Naive B cell (primary cell): Measurements from ENCODE around the gene SMIM13. TPM values are rescaled to one million over a fixed set of nuclear protein-coding genes. Genes with fewer than 3 reads are reported as not detected.
"Not testable (repeated sequence)": the region's sequence is repeated elsewhere in the genome, so short reads cannot be mapped to it uniquely, and the experiment has no call there.

Experiments
- ATAC-seq, 2 donors: fragments of 150-1000 bp; cut with Tn5 transposase; 2 replicates each; pipeline ENCODE4 v1.10.0; 2021; ENCODE audit warnings: low read depth in 2 of 2, mild to moderate bottlenecking in 2 of 2, moderate library complexity in 2 of 2
- DNase-seq: peaks from one replicate; pipeline ENCODE4 v3.0.0; 2022
- H3K27ac Mint-ChIP-seq, 6 donors: one replicate each; pipeline ENCODE4 v1.8.0; 2020 to 2022; ENCODE audit warnings: mild to moderate bottlenecking in 6 of 6, mixed read lengths in 6 of 6, moderate library complexity in 5 of 6, inconsistent platforms in 2 of 6
- H3K27me3 Mint-ChIP-seq, 3 donors: one replicate each; pipeline ENCODE4 v1.8.0; 2021 to 2022; ENCODE audit warnings: mixed read lengths in 3 of 3, mild to moderate bottlenecking in 1 of 3
- H3K36me3 Mint-ChIP-seq, 2 donors: one replicate each; pipeline ENCODE4 v1.8.0; 2020 to 2022; ENCODE audit warnings: mixed read lengths in 2 of 2, inconsistent platforms in 1 of 2, mild to moderate bottlenecking in 1 of 2
- H3K4me1 Mint-ChIP-seq, 3 donors: one replicate each; pipeline ENCODE4 v1.8.0; 2020 to 2022; ENCODE audit warnings: mixed read lengths in 3 of 3, inconsistent platforms in 1 of 3, mild to moderate bottlenecking in 1 of 3, moderate library complexity in 1 of 3
- H3K4me3 Mint-ChIP-seq, 8 donors: one replicate each; pipeline ENCODE4 v1.8.0; 2020 to 2022; ENCODE audit warnings: mild to moderate bottlenecking in 8 of 8, mixed read lengths in 8 of 8, moderate library complexity in 8 of 8, inconsistent platforms in 2 of 8
- H3K9me3 Mint-ChIP-seq, 7 donors: one replicate each; pipeline ENCODE4 v1.8.0; 2020 to 2022; ENCODE audit warnings: mixed read lengths in 7 of 7, mild to moderate bottlenecking in 5 of 7, inconsistent platforms in 2 of 7, moderate library complexity in 1 of 7
- polyA plus RNA-seq, 6 donors: library from polyadenylated mRNA; unstranded; fragments of 300-500 nt; fragmentation: Illumina TruSeq; gene quantifications; one replicate each; pipeline ENCODE4 v1.2.3, GENCODE V29; 2021; ENCODE audit warnings: low read depth in 6 of 6

SMIM13 gene
- polyA plus RNA-seq, 6 donors from 2014 or later = 1.1 to 4.2 (median 2.1) TPM

- H3K4me1 Mint-ChIP-seq = peaks cover 11 to 26% (median 22%) of the 10 kb centered on the region in 3 donors
- no peak overlapping the region for H3K4me3 Mint-ChIP-seq
- H3K27me3 Mint-ChIP-seq = no peaks in the 10 kb centered on the region
- no peaks in the 10 kb centered on the region for H3K36me3 Mint-ChIP-seq
- DNase-seq = no peak
- no peaks in the 10 kb centered on the region for H3K9me3 Mint-ChIP-seq
- H3K27ac Mint-ChIP-seq = no peak overlapping the region
- no peak for ATAC-seq
These were observed 19.4 kb downstream of the SMIM13 start for GRCh38 chr6:11113038-11113437.

- H3K4me3 Mint-ChIP-seq, H3K27ac Mint-ChIP-seq, H3K27me3 Mint-ChIP-seq, H3K9me3 Mint-ChIP-seq, H3K36me3 Mint-ChIP-seq, ATAC-seq, DNase-seq: not testable (repeated sequence)
- H3K4me1 Mint-ChIP-seq = peaks cover 20 to 23% (median 23%) of the 10 kb centered on the region in 3 donors
These were observed 22.3 kb downstream of the SMIM13 start for GRCh38 chr6:11115808-11116536.

GRCh38 chr6:11120271-11121005, 26.8 kb downstream of the SMIM13 start:
- H3K4me3 Mint-ChIP-seq = no peak overlapping the region
- ATAC-seq = no peak
- DNase-seq = no peak
- H3K4me1 Mint-ChIP-seq = peaks cover 8 to 15% (median 13%) of the 10 kb centered on the region in 3 donors
- H3K9me3 Mint-ChIP-seq = no peaks in the 10 kb centered on the region
- H3K27ac Mint-ChIP-seq = peak overlapping the region in 1 of 6 donors; percentile 1
- peaks cover 0 to 9% of the 10 kb centered on the region in 2 donors for H3K36me3 Mint-ChIP-seq
- H3K27me3 Mint-ChIP-seq = no peaks in the 10 kb centered on the region

- H3K27me3 Mint-ChIP-seq = no peaks in the 10 kb centered on the region
- peaks cover 0 to 17% (median 12%) of the 10 kb centered on the region in 3 donors for H3K4me1 Mint-ChIP-seq
- peaks cover 0 to 9% of the 10 kb centered on the region in 2 donors for H3K36me3 Mint-ChIP-seq
- no peak for ATAC-seq
- no peak overlapping the region for H3K4me3 Mint-ChIP-seq
- H3K27ac Mint-ChIP-seq = peak overlapping the region in 1 of 6 donors; percentile 58
- DNase-seq = no peak
- peaks cover 0 to under 1% (median 0%) of the 10 kb centered on the region in 7 donors for H3K9me3 Mint-ChIP-seq
These were observed 28.2 kb downstream of the SMIM13 start for GRCh38 chr6:11121851-11122250.

- no peak for DNase-seq
- Mint-ChIP-seq H3K27ac (no peak overlapping the region), H3K27me3 (no peaks in the 10 kb centered on the region), H3K36me3 (peaks cover 4 to 12% of the 10 kb centered on the region in 2 donors), H3K9me3 (peaks cover 0 to 4% (median 0%) of the 10 kb centered on the region in 7 donors), H3K4me1 (peaks cover 0 to 20% (median 12%) of the 10 kb centered on the region in 3 donors), H3K4me3 (peak overlapping the region in 1 of 8 donors; percentile 20)
- no peak for ATAC-seq
These were observed 28.7 kb downstream of the SMIM13 start for GRCh38 chr6:11122380-11122779.

- Mint-ChIP-seq H3K4me1 (peaks cover 0 to 19% (median 12%) of the 10 kb centered on the region in 3 donors), H3K9me3 (peaks cover 0 to 4% (median 0%) of the 10 kb centered on the region in 7 donors), H3K27ac (no peak overlapping the region), H3K27me3 (no peaks in the 10 kb centered on the region), H3K4me3 (no peak overlapping the region), H3K36me3 (peaks cover 7 to 10% of the 10 kb centered on the region in 2 donors)
- ATAC-seq (no peak), DNase-seq (no peak)
These were observed 30.3 kb downstream of the SMIM13 start for GRCh38 chr6:11123978-11124377.

- peaks cover 4 to 7% of the 10 kb centered on the region in 2 donors for H3K36me3 Mint-ChIP-seq
- no peak overlapping the region for H3K4me3 Mint-ChIP-seq
- H3K9me3 Mint-ChIP-seq = peaks cover 0 to 4% (median 0%) of the 10 kb centered on the region in 7 donors
- no peaks in the 10 kb centered on the region for H3K27me3 Mint-ChIP-seq
- DNase-seq (no peak), ATAC-seq (no peak)
- peaks cover 7 to 26% (median 18%) of the 10 kb centered on the region in 3 donors for H3K4me1 Mint-ChIP-seq
- H3K27ac Mint-ChIP-seq = no peak overlapping the region
These were observed 33.2 kb downstream of the SMIM13 start for GRCh38 chr6:11126876-11127275.

GRCh38 chr6:11128608-11129007, 35.0 kb downstream of the SMIM13 start:
- peak overlapping the region in 1 of 6 donors; percentile 44 for H3K27ac Mint-ChIP-seq
- no peaks in the 10 kb centered on the region for H3K27me3 Mint-ChIP-seq
- peaks cover 7 to 26% (median 18%) of the 10 kb centered on the region in 3 donors for H3K4me1 Mint-ChIP-seq
- ATAC-seq (no peak), DNase-seq (no peak)
- H3K4me3 Mint-ChIP-seq = no peak overlapping the region
- peaks cover 0 to 4% (median 0%) of the 10 kb centered on the region in 7 donors for H3K9me3 Mint-ChIP-seq
- H3K36me3 Mint-ChIP-seq = peaks cover 4 to 7% of the 10 kb centered on the region in 2 donors

GRCh38 chr6:11129908-11130565, 36.4 kb downstream of the SMIM13 start:
- H3K36me3 Mint-ChIP-seq = peaks cover 6 to 7% of the 10 kb centered on the region in 2 donors
- no peak overlapping the region for H3K4me3 Mint-ChIP-seq
- H3K27ac Mint-ChIP-seq = peak overlapping the region in 1 of 6 donors; percentile 73
- peaks cover 13 to 29% (median 27%) of the 10 kb centered on the region in 3 donors for H3K4me1 Mint-ChIP-seq
- H3K9me3 Mint-ChIP-seq = peaks cover 0 to 4% (median 0%) of the 10 kb centered on the region in 7 donors
- ATAC-seq = no peak
- DNase-seq = no peak
- no peaks in the 10 kb centered on the region for H3K27me3 Mint-ChIP-seq

GRCh38 chr6:11130605-11131004, 37.0 kb downstream of the SMIM13 start:
- DNase-seq (no peak), ATAC-seq (no peak)
- Mint-ChIP-seq H3K36me3 (peaks cover 7 to 10% of the 10 kb centered on the region in 2 donors), H3K4me3 (no peak overlapping the region), H3K27ac (peak overlapping the region in 1 of 6 donors; percentile 73), H3K9me3 (peaks cover 0 to 4% (median 0%) of the 10 kb centered on the region in 7 donors), H3K27me3 (no peaks in the 10 kb centered on the region), H3K4me1 (peaks cover 13 to 28% (median 27%) of the 10 kb centered on the region in 3 donors)

GRCh38 chr6:11132194-11132888, 38.7 kb downstream of the SMIM13 start:
- no peak overlapping the region for H3K27ac Mint-ChIP-seq
- DNase-seq = no peak
- no peak overlapping the region for H3K4me3 Mint-ChIP-seq
- no peak for ATAC-seq
- peaks cover 4 to 8% of the 10 kb centered on the region in 2 donors for H3K36me3 Mint-ChIP-seq
- H3K27me3 Mint-ChIP-seq = no peaks in the 10 kb centered on the region
- peaks cover 13 to 25% (median 21%) of the 10 kb centered on the region in 3 donors for H3K4me1 Mint-ChIP-seq
- peaks cover 0 to under 1% (median 0%) of the 10 kb centered on the region in 7 donors for H3K9me3 Mint-ChIP-seq

- Mint-ChIP-seq H3K27ac (no peak overlapping the region), H3K4me1 (peaks cover 13 to 23% (median 21%) of the 10 kb centered on the region in 3 donors), H3K9me3 (no peaks in the 10 kb centered on the region), H3K27me3 (no peaks in the 10 kb centered on the region), H3K4me3 (no peak overlapping the region), H3K36me3 (peaks cover 0 to 6% of the 10 kb centered on the region in 2 donors)
- DNase-seq (no peak), ATAC-seq (no peak)
These were observed 39.6 kb downstream of the SMIM13 start for GRCh38 chr6:11133281-11133680.

- Mint-ChIP-seq H3K9me3 (no peaks in the 10 kb centered on the region), H3K36me3 (peaks cover 0 to 6% of the 10 kb centered on the region in 2 donors), H3K27me3 (no peaks in the 10 kb centered on the region), H3K27ac (no peak overlapping the region), H3K4me1 (peaks cover 6 to 9% (median 8%) of the 10 kb centered on the region in 3 donors), H3K4me3 (no peak overlapping the region)
- DNase-seq = no peak
- ATAC-seq = no peak
These were observed 43.2 kb downstream of the SMIM13 start for GRCh38 chr6:11136809-11137208.
